PC-9 (cell line): ENCODE measurements around the gene TBC1D8. TPM values are rescaled to one million over a fixed set of nuclear protein-coding genes. Genes with fewer than 3 reads are reported as not detected.

ENCODE experiments used
- Bru-seq: library from RNA; stranded (reverse); fragments of 400-500 nt; gene quantifications from one replicate; lab custom pipeline; 2021; lab: Mats Ljungman, UMichigan
- BruChase-seq, 2 experiments: library from RNA; stranded (reverse); fragments of 400-500 nt; gene quantifications; one replicate each; lab custom pipeline; 2021; lab: Mats Ljungman, UMichigan
- BruUV-seq: library from RNA; stranded (reverse); fragments of 400-500 nt; replicated peaks from 2 replicates; lab custom pipeline; 2021; lab: Mats Ljungman, UMichigan
- CTCF ChIA-PET: fragments of 300-600 bp; sonication (Branson Sonifier 250); formaldehyde crosslinking; loops from one replicate; lab custom pipeline; 2022; ENCODE audit warnings: antibody characterized with exemption; lab: Charles Lee
- POLR2A ChIA-PET: fragments of 300-600 bp; sonication (Branson Sonifier 250); formaldehyde crosslinking; loops from one replicate; lab custom pipeline; 2022; ENCODE audit warnings: antibody characterized with exemption; ENCODE audit not compliant: unreplicated experiment; lab: Charles Lee
- DNase-seq, 2 experiments: peaks; one replicate each; pipeline versions ENCODE4 v3.0.0 to v3.0.0-alpha.2; 2015 to 2022; ENCODE audit warnings: mixed read lengths in 1 of 2
- H2AFZ ChIP-seq: fragments of 200-600 bp; sonication (generic); 2 replicates; pipeline ENCODE4 v1.8.1; 2017; ENCODE audit warnings: antibody characterized with exemption
- H3F3A ChIP-seq: fragments of 200-600 bp; sonication (generic); 2 replicates; pipeline ENCODE4 v1.8.1; 2017; ENCODE audit warnings: antibody characterized with exemption, mild to moderate bottlenecking, low read depth; ENCODE audit not compliant: insufficient read depth
- H3K27ac ChIP-seq: fragments of 200-600 bp; sonication (generic); 2 replicates; pipeline ENCODE4 v1.6.1; 2016; ENCODE audit warnings: mixed run types
- H3K27me3 ChIP-seq: fragments of 200-600 bp; sonication (generic); 2 replicates; pipeline ENCODE4 v1.6.1; 2016; ENCODE audit warnings: low read depth, mixed run types; ENCODE audit not compliant: insufficient read depth
- H3K36me3 ChIP-seq: fragments of 200-600 bp; sonication (generic); 2 replicates; pipeline ENCODE4 v1.6.1; 2016; ENCODE audit warnings: low read depth, mixed run types
- H3K4me1 ChIP-seq: fragments of 200-600 bp; sonication (generic); replicated peaks from 2 replicates; pipeline ENCODE4 v1.6.1; 2016; ENCODE audit warnings: mixed run types; ENCODE audit not compliant: insufficient read depth
- H3K4me2 ChIP-seq: fragments of 200-600 bp; sonication (generic); 2 replicates; pipeline ENCODE4 v1.6.1; 2017; ENCODE audit warnings: mixed run types
- H3K4me3 ChIP-seq: fragments of 200-600 bp; sonication (generic); 2 replicates; pipeline ENCODE4 v1.6.1; 2016; ENCODE audit warnings: mixed run types
- H3K79me2 ChIP-seq: fragments of 200-600 bp; sonication (generic); 2 replicates; pipeline ENCODE4 v1.6.1; 2017; ENCODE audit warnings: low read depth, mixed run types
- H3K9me2 ChIP-seq: fragments of 200-600 bp; sonication (generic); 2 replicates; pipeline ENCODE4 v1.8.1; 2017; ENCODE audit warnings: mild to moderate bottlenecking; ENCODE audit not compliant: insufficient read depth
- H3K9me3 ChIP-seq: fragments of 200-600 bp; sonication (generic); 2 replicates; pipeline ENCODE4 v1.8.1; 2016; ENCODE audit warnings: low read depth; ENCODE audit not compliant: insufficient read depth
- H4K20me1 ChIP-seq: fragments of 200-600 bp; sonication (generic); 2 replicates; pipeline ENCODE4 v1.8.1; 2017; ENCODE audit not compliant: insufficient read depth
- EZH2 ChIP-seq: fragments of 200-600 bp; sonication (generic); IDR thresholded peaks from 2 replicates; pipeline ENCODE4 v1.8.0; 2017; ENCODE audit warnings: antibody characterized with exemption, low read depth
- intact Hi-C: fragments of 100-400 bp; cut with micrococcal nuclease; formaldehyde crosslinking; loops from one replicate; pipeline ENCODE4 v1.10.0; 2022; ENCODE audit not compliant: unreplicated experiment
- long read RNA-seq: library from polyadenylated mRNA; stranded (forward); transcript quantifications from one replicate; pipeline ENCODE4 v2.0.0, GENCODE V29; 2022
- total RNA-seq: library from RNA; stranded (reverse); gene quantifications from 2 replicates; pipeline ENCODE4 v1.2.3, GENCODE V29; 2021
- TF ChIP-seq, protein P1 (sequence below): fragments of 200-600 bp; sonication (generic); conservative IDR thresholded peaks from 2 replicates; pipeline ENCODE4 v1.6.1; 2017; ENCODE audit warnings: mixed run types, antibody characterized with exemption, mild to moderate bottlenecking, moderate library complexity

TBC1D8 gene
- total RNA-seq = 25.2 and 25.3 TPM in 2 replicates
- Bru-seq, nascent RNA = percentile 75 among the genes with signal in this experiment
- BruChase-seq, experiment 1, labeled RNA remaining after a 2-hour chase = percentile 62 among the genes with signal in this experiment
- percentile 64 among the genes with signal in this experiment for BruChase-seq, experiment 2, labeled RNA remaining after a 6-hour chase
- long read RNA-seq, transcript TBC1D8-201 (20 exons, 3,627 nt) = major isoform, 7 of 25 reads
- long read RNA-seq, partial matches to known transcripts = 7 of 25 reads
- long read RNA-seq, other reads (novel, unspliced or antisense) = 11 of 25 reads

GRCh38 chr2:101151146-101151858 lies at the start of gene TBC1D8:
TBC1D8 (minus strand) TSS chr2:101151382; CDS start chr2:101151253, 129 bp downstream.
- peaks cover 15% of the 10 kb centered on the region; the same call in 1 of the 2 replicates for H3K36me3 ChIP-seq
- no peaks in the 10 kb centered on the region for H3K27me3 ChIP-seq
- TF ChIP-seq, protein P1, sequence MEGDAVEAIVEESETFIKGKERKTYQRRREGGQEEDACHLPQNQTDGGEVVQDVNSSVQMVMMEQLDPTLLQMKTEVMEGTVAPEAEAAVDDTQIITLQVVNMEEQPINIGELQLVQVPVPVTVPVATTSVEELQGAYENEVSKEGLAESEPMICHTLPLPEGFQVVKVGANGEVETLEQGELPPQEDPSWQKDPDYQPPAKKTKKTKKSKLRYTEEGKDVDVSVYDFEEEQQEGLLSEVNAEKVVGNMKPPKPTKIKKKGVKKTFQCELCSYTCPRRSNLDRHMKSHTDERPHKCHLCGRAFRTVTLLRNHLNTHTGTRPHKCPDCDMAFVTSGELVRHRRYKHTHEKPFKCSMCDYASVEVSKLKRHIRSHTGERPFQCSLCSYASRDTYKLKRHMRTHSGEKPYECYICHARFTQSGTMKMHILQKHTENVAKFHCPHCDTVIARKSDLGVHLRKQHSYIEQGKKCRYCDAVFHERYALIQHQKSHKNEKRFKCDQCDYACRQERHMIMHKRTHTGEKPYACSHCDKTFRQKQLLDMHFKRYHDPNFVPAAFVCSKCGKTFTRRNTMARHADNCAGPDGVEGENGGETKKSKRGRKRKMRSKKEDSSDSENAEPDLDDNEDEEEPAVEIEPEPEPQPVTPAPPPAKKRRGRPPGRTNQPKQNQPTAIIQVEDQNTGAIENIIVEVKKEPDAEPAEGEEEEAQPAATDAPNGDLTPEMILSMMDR = no peak
- no peak for TF ChIP-seq EZH2
- intact Hi-C loops = loop anchor here (5.0 kb wide), 1 partner anchor 101 kb away; the partner anchor contains the start of gene CNOT11
- peak; percentile 57 to 88 for DNase-seq
- peaks cover 5% of the 10 kb centered on the region; the same call in 1 of the 2 replicates for H3F3A ChIP-seq
- H3K9me3 ChIP-seq = no peaks in the 10 kb centered on the region
- ChIA-PET POLR2A (interaction anchor here (0.5 to 0.8 kb wide), 4 partner anchors 15 to 150 kb away, joined by 3 to 11 read pairs (median 5); no protein-coding TSS in a partner anchor), CTCF (interaction anchor here (0.6 to 0.7 kb wide), 3 partner anchors 41 to 147 kb away, joined by 3 to 10 read pairs (median 4); no protein-coding TSS in a partner anchor)
- no TSS peak for BruUV-seq
- H3K4me2 ChIP-seq = peak within 1 kb of the TSS; percentile 95
- H3K4me1 ChIP-seq = peaks cover 35% of the 10 kb centered on the region
- peak within 1 kb of the TSS; percentile 28 for H3K27ac ChIP-seq
- H3K4me3 ChIP-seq = peak within 1 kb of the TSS; percentile 86
- no peaks in the 10 kb centered on the region for H3K9me2 ChIP-seq
- peaks cover 45% of the 10 kb centered on the region for H3K79me2 ChIP-seq
- H4K20me1 ChIP-seq = peaks cover 27% of the 10 kb centered on the region
- H2AFZ ChIP-seq = peak within 1 kb of the TSS; percentile 83

DNA sequence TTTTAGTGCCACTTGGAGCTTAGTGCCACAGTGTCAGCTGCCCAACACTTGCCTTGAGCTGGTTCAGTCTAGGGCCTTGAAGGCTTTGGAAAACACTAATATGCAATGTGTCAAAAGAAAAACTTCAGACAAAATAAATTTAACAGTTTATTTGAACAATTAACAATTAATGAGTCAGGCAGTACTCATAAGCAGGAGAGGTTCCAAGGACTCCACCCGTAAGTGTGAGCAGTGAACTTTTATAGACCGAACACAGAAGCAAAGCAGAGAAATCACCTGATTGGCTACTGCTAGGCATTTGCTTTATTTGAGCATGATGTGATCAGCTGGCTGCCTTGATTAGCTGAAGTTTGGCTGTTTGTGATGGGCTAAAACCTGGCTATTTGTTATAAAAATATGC lies 49.5 kb upstream of the TBC1D8 start:
- H4K20me1 ChIP-seq = no peaks in the 10 kb centered on the region
- no peaks in the 10 kb centered on the region for H3K9me2 ChIP-seq
- no peaks in the 10 kb centered on the region for H3K27me3 ChIP-seq
- no peaks in the 10 kb centered on the region for H3K36me3 ChIP-seq
- TF ChIP-seq EZH2 = no peak
- H3K4me2 ChIP-seq = no peak overlapping the region
- peak in 1 of 2 experiments; percentile 65 for DNase-seq
- no peaks in the 10 kb centered on the region for H3K79me2 ChIP-seq
- peaks cover 8% of the 10 kb centered on the region; the same call in 1 of the 2 replicates for H3F3A ChIP-seq
- H2AFZ ChIP-seq = no peak overlapping the region
- H3K27ac ChIP-seq = no peak overlapping the region
- H3K4me3 ChIP-seq = no peak overlapping the region
- H3K9me3 ChIP-seq = no peaks in the 10 kb centered on the region
- ChIA-PET POLR2A (no interaction called here), CTCF (interaction anchor here (0.7 kb wide), 1 partner anchor 580 kb away, joined by 4 read pairs; no protein-coding TSS in a partner anchor)
- no TSS peak for BruUV-seq
- peaks cover 9% of the 10 kb centered on the region; the same call in 1 of the 2 replicates for H3K4me1 ChIP-seq
- intact Hi-C loops = loop anchor here (10.0 kb wide), 1 partner anchor 596 kb away; no protein-coding TSS in a partner anchor

- Histone ChIP-seq H3F3A (peaks cover 8% of the 10 kb centered on the region; the same call in 1 of the 2 replicates), H3K9me3 (no peaks in the 10 kb centered on the region), H3K4me2 (no peak overlapping the region), H3K79me2 (no peaks in the 10 kb centered on the region), H3K4me1 (peaks cover 9% of the 10 kb centered on the region; the same call in 1 of the 2 replicates), H3K27ac (no peak overlapping the region), H3K36me3 (no peaks in the 10 kb centered on the region), H3K4me3 (no peak overlapping the region), H3K9me2 (no peaks in the 10 kb centered on the region), H3K27me3 (no peaks in the 10 kb centered on the region), H2AFZ (no peak overlapping the region), H4K20me1 (no peaks in the 10 kb centered on the region)
- BruUV-seq = no TSS peak
- intact Hi-C loops = no loop called here
- CTCF ChIA-PET = interaction anchor here (0.7 kb wide), 1 partner anchor 763 kb away, joined by 6 read pairs; no protein-coding TSS in a partner anchor
- TF ChIP-seq EZH2 = no peak
- TF ChIP-seq, protein P1 = no peak
- DNase-seq = no peak
- POLR2A ChIA-PET = no interaction called here
Observed at GRCh38 chr2:101199251-101199791, 48.1 kb upstream of the TBC1D8 start.
